ENCODE measurements around the gene DCLK2. TPM values are rescaled to one million over a fixed set of nuclear protein-coding genes. Genes with fewer than 3 reads are reported as not detected.

The DCLK2 gene
- total and polyA plus RNA-seq, 4 donors = 2.4 to 17.9 (median 12.7) TPM

GRCh38 chr4:150258569-150258968, 180.3 kb downstream of the DCLK2 start:
- Histone ChIP-seq H3K9me3 (ENCODE audit: control insufficient read depth, low read length) (no peaks in the 10 kb centered on the region), H3K27me3 (ENCODE audit: control insufficient read depth in 1 of 2, insufficient read depth in 2 of 2, low read length in 1 of 2) (no peaks in the 10 kb centered on the region), H3K4me1 (ENCODE audit: control insufficient read depth in 1 of 2, insufficient read depth in 2 of 2, low read length in 2 of 2) (peaks cover 0 to 2% of the 10 kb centered on the region in 2 donors), H3K4me3 (ENCODE audit: low read length in 2 of 2) (no peak overlapping the region), H3K36me3 (ENCODE audit: control insufficient read depth in 1 of 2, insufficient read depth in 2 of 2, low read length in 1 of 2) (peaks cover 0 to 5% of the 10 kb centered on the region in 2 donors), H3K27ac (ENCODE audit: low read depth in 1 of 2, low read length in 2 of 2) (no peak overlapping the region)
- DNase-seq (no peak), ATAC-seq (ENCODE audit: low FRiP score) (no peak)
- intact Hi-C loops (cut with DNase I) = no loop called here
- WGBS, 2 donors = 85 to 88% methylated on average over 6 of the region's 6 CpGs

- Histone ChIP-seq H3K36me3 (ENCODE audit: control insufficient read depth in 1 of 2, insufficient read depth in 2 of 2, low read length in 1 of 2) (peaks cover 0 to 9% of the 10 kb centered on the region in 2 donors), H3K27me3 (ENCODE audit: control insufficient read depth in 1 of 2, insufficient read depth in 2 of 2, low read length in 1 of 2) (no peaks in the 10 kb centered on the region), H3K4me1 (ENCODE audit: control insufficient read depth in 1 of 2, insufficient read depth in 2 of 2, low read length in 2 of 2) (peaks cover 0 to 2% of the 10 kb centered on the region in 2 donors), H3K9me3 (ENCODE audit: control insufficient read depth, low read length) (no peaks in the 10 kb centered on the region), H3K27ac (ENCODE audit: low read depth in 1 of 2, low read length in 2 of 2) (no peak overlapping the region), H3K4me3 (ENCODE audit: low read length in 2 of 2) (no peak overlapping the region)
- ATAC-seq (ENCODE audit: low FRiP score) (no peak), DNase-seq (no peak)
- intact Hi-C loops (cut with DNase I) = no loop called here
- WGBS, 2 donors = 83 to 84% methylated on average over 8 of the region's 8 CpGs
These were observed 181.8 kb downstream of the DCLK2 start for GRCh38 chr4:150259861-150260567.

- Histone ChIP-seq H3K27ac (ENCODE audit: low read depth in 1 of 2, low read length in 2 of 2) (no peak overlapping the region), H3K9me3 (ENCODE audit: control insufficient read depth, low read length) (peaks cover 2% of the 10 kb centered on the region), H3K4me3 (ENCODE audit: low read length in 2 of 2) (no peak overlapping the region), H3K4me1 (ENCODE audit: control insufficient read depth in 1 of 2, insufficient read depth in 2 of 2, low read length in 2 of 2) (peaks cover 0 to 2% of the 10 kb centered on the region in 2 donors), H3K36me3 (ENCODE audit: control insufficient read depth in 1 of 2, insufficient read depth in 2 of 2, low read length in 1 of 2) (peaks cover 0 to 15% of the 10 kb centered on the region in 2 donors), H3K27me3 (ENCODE audit: control insufficient read depth in 1 of 2, insufficient read depth in 2 of 2, low read length in 1 of 2) (no peaks in the 10 kb centered on the region)
- intact Hi-C loops (cut with DNase I) = no loop called here
- DNase-seq (no peak), ATAC-seq (ENCODE audit: low FRiP score) (no peak)
- 61 to 71% methylated on average over 2 of the region's 2 CpGs for WGBS, 2 donors
These were observed 183.3 kb downstream of the DCLK2 start for GRCh38 chr4:150261571-150261970.

GRCh38 chr4:150262611-150263010, 184.4 kb downstream of the DCLK2 start:
- Histone ChIP-seq H3K27ac (ENCODE audit: low read depth in 1 of 2, low read length in 2 of 2) (no peak overlapping the region), H3K36me3 (ENCODE audit: control insufficient read depth in 1 of 2, insufficient read depth in 2 of 2, low read length in 1 of 2) (peaks cover 0 to 11% of the 10 kb centered on the region in 2 donors), H3K4me3 (ENCODE audit: low read length in 2 of 2) (no peak overlapping the region), H3K27me3 (ENCODE audit: control insufficient read depth in 1 of 2, insufficient read depth in 2 of 2, low read length in 1 of 2) (no peaks in the 10 kb centered on the region), H3K9me3 (ENCODE audit: control insufficient read depth, low read length) (peaks cover 2% of the 10 kb centered on the region), H3K4me1 (ENCODE audit: control insufficient read depth in 1 of 2, insufficient read depth in 2 of 2, low read length in 2 of 2) (peaks cover 0 to 2% of the 10 kb centered on the region in 2 donors)
- ATAC-seq (ENCODE audit: low FRiP score) = no peak
- intact Hi-C loops (cut with DNase I) = no loop called here
- WGBS, 2 donors = 85 to 93% methylated on average over 6 of the region's 6 CpGs
- DNase-seq = no peak

GRCh38 chr4:150264595-150265161, 186.4 kb downstream of the DCLK2 start:
- ATAC-seq (ENCODE audit: low FRiP score) (no peak), DNase-seq (no peak)
- no peaks in the 10 kb centered on the region for H3K27me3 ChIP-seq (ENCODE audit: control insufficient read depth in 1 of 2, insufficient read depth in 2 of 2, low read length in 1 of 2)
- H3K4me3 ChIP-seq (ENCODE audit: low read length in 2 of 2) = no peak overlapping the region
- H3K27ac ChIP-seq (ENCODE audit: low read depth in 1 of 2, low read length in 2 of 2) = no peak overlapping the region
- intact Hi-C loops (cut with DNase I) = no loop called here
- H3K36me3 ChIP-seq (ENCODE audit: control insufficient read depth in 1 of 2, insufficient read depth in 2 of 2, low read length in 1 of 2) = peaks cover 0 to 11% of the 10 kb centered on the region in 2 donors
- 67 to 79% methylated on average over 6 of the region's 6 CpGs for WGBS, 2 donors
- H3K4me1 ChIP-seq (ENCODE audit: control insufficient read depth in 1 of 2, insufficient read depth in 2 of 2, low read length in 2 of 2) = peaks cover 0 to 2% of the 10 kb centered on the region in 2 donors
- peaks cover 2% of the 10 kb centered on the region for H3K9me3 ChIP-seq (ENCODE audit: control insufficient read depth, low read length)

- H3K4me3 ChIP-seq (ENCODE audit: low read length in 2 of 2) = no peak overlapping the region
- ATAC-seq (ENCODE audit: low FRiP score) (no peak), DNase-seq (no peak)
- peaks cover 1 to 11% of the 10 kb centered on the region in 2 donors for H3K36me3 ChIP-seq (ENCODE audit: control insufficient read depth in 1 of 2, insufficient read depth in 2 of 2, low read length in 1 of 2)
- no peaks in the 10 kb centered on the region for H3K27me3 ChIP-seq (ENCODE audit: control insufficient read depth in 1 of 2, insufficient read depth in 2 of 2, low read length in 1 of 2)
- 97 to 99% methylated on average over 1 of the region's 1 CpG for WGBS, 2 donors
- no peak overlapping the region for H3K27ac ChIP-seq (ENCODE audit: low read depth in 1 of 2, low read length in 2 of 2)
- H3K9me3 ChIP-seq (ENCODE audit: control insufficient read depth, low read length) = peaks cover 2% of the 10 kb centered on the region
- H3K4me1 ChIP-seq (ENCODE audit: control insufficient read depth in 1 of 2, insufficient read depth in 2 of 2, low read length in 2 of 2) = peaks cover 0 to 2% of the 10 kb centered on the region in 2 donors
- intact Hi-C loops (cut with DNase I) = no loop called here
These were observed 187.6 kb downstream of the DCLK2 start for GRCh38 chr4:150265806-150266205.

- 91 to 98% methylated on average over 1 of the region's 1 CpG for WGBS, 2 donors
- no peaks in the 10 kb centered on the region for H3K4me1 ChIP-seq (ENCODE audit: control insufficient read depth in 1 of 2, insufficient read depth in 2 of 2, low read length in 2 of 2)
- ATAC-seq (ENCODE audit: low FRiP score) = no peak
These were observed 190.2 kb downstream of the DCLK2 start for GRCh38 chr4:150268444-150268843.

GRCh38 chr4:150278206-150278605, 200.0 kb downstream of the DCLK2 start:
- intact Hi-C loops (cut with DNase I) = no loop called here
- Histone ChIP-seq H3K27ac (ENCODE audit: low read depth in 1 of 2, low read length in 2 of 2) (no peak overlapping the region), H3K4me1 (ENCODE audit: control insufficient read depth in 1 of 2, insufficient read depth in 2 of 2, low read length in 2 of 2) (no peaks in the 10 kb centered on the region), H3K9me3 (ENCODE audit: control insufficient read depth, low read length) (peaks cover 3% of the 10 kb centered on the region), H3K36me3 (ENCODE audit: control insufficient read depth in 1 of 2, insufficient read depth in 2 of 2, low read length in 1 of 2) (peaks cover 0 to 3% of the 10 kb centered on the region in 2 donors), H3K27me3 (ENCODE audit: control insufficient read depth in 1 of 2, insufficient read depth in 2 of 2, low read length in 1 of 2) (no peaks in the 10 kb centered on the region), H3K4me3 (ENCODE audit: low read length in 2 of 2) (no peak overlapping the region)
- ATAC-seq (ENCODE audit: low FRiP score) (no peak), DNase-seq (no peak)
- WGBS, 2 donors = 77 to 85% methylated on average over 2 of the region's 2 CpGs

More at GRCh38 chr4:150268444-150268843, 190.2 kb downstream of the DCLK2 start:
- no peak for DNase-seq
- peaks cover 2% of the 10 kb centered on the region for H3K9me3 ChIP-seq (ENCODE audit: control insufficient read depth, low read length)
- H3K27me3 ChIP-seq (ENCODE audit: control insufficient read depth in 1 of 2, insufficient read depth in 2 of 2, low read length in 1 of 2) = no peaks in the 10 kb centered on the region
- no peak overlapping the region for H3K4me3 ChIP-seq (ENCODE audit: low read length in 2 of 2)
- H3K27ac ChIP-seq (ENCODE audit: low read depth in 1 of 2, low read length in 2 of 2) = no peak overlapping the region
- H3K36me3 ChIP-seq (ENCODE audit: control insufficient read depth in 1 of 2, insufficient read depth in 2 of 2, low read length in 1 of 2) = peaks cover 1 to 11% of the 10 kb centered on the region in 2 donors
- intact Hi-C loops (cut with DNase I) = no loop called here

All from aorta (tissue), 5 donors.